Measurements from ENCODE around the gene IL32.

IL32 gene

DNA sequence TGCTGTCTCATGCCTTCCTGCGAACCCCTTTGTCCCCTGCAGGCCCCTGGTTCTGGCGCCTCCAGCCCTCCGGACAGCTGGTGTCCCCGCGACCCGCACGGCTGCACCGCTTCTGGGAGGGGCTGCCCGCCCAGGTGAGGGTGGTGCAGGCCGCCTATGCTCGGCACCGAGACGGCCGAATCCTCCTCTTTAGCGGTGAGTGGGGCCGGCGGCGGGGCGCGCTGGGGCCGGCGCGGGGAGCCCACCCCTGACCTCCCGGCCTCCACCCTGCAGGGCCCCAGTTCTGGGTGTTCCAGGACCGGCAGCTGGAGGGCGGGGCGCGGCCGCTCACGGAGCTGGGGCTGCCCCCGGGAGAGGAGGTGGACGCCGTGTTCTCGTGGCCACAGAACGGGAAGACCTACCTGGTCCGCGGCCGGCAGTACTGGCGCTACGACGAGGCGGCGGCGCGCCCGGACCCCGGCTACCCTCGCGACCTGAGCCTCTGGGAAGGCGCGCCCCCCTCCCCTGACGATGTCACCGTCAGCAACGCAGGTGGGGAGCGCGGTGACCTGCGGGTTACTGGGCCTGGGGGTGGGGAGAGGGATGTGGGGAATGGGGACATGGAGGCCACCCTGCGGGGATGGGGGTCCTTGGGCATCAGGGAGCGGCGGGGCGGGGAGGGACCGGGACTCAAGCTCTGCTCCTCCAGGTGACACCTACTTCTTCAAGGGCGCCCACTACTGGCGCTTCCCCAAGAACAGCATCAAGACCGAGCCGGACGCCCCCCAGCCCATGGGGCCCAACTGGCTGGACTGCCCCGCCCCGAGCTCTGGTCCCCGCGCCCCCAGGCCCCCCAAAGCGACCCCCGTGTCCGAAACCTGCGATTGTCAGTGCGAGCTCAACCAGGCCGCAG lies 7.1 kb upstream of the IL32 start:
- peak; percentile 53 for ATAC-seq

DNA sequence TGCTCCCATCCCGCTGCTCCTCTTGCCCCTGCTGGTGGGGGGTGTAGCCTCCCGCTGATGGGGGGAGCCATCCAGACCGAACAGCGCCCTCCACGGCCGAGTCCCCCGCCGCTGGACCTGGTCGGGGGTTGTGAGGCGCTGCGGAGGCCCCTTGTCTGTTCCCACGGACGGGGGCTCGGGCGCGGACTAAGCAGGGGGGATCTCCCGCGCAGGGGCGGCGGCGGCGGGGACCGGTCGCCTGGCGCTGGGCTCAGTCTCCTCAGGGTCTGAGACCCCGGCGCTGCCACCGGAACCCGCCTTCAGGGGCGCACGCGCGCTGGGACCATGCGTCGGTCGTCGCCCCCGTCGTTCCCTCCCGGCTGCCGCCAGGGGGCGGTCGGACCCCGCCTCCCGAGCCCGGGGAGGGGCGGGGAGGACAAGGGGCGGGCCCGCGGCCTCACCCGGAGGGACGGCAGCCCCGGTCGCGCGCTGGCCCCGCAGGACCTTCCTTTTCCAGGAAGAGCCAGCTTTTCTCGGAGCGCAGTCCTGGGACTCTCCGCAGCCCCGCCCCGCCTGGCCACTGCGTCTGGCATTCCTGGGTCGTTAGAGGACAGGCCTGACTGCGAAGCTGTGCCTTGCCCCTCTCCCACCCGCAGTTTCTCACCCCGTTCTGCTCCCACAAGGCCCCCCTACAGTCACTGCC lies 6.3 kb upstream of the IL32 start:
- TF ChIP-seq, protein P1, sequence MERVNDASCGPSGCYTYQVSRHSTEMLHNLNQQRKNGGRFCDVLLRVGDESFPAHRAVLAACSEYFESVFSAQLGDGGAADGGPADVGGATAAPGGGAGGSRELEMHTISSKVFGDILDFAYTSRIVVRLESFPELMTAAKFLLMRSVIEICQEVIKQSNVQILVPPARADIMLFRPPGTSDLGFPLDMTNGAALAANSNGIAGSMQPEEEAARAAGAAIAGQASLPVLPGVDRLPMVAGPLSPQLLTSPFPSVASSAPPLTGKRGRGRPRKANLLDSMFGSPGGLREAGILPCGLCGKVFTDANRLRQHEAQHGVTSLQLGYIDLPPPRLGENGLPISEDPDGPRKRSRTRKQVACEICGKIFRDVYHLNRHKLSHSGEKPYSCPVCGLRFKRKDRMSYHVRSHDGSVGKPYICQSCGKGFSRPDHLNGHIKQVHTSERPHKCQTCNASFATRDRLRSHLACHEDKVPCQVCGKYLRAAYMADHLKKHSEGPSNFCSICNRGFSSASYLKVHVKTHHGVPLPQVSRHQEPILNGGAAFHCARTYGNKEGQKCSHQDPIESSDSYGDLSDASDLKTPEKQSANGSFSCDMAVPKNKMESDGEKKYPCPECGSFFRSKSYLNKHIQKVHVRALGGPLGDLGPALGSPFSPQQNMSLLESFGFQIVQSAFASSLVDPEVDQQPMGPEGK (CRISPR knock-in tag; IDR thresholded peaks at IDR 0.05; ENCODE audit: borderline replicate concordance) = peak; percentile 42; the same call in 1 of the 2 replicates
- TF ChIP-seq ZFP3 (CRISPR knock-in tag; IDR thresholded peaks at IDR 0.05) = no peak
- TF ChIP-seq ZFP30 (CRISPR knock-in tag; IDR thresholded peaks at IDR 0.05) = no peak
- TF ChIP-seq, protein P2, sequence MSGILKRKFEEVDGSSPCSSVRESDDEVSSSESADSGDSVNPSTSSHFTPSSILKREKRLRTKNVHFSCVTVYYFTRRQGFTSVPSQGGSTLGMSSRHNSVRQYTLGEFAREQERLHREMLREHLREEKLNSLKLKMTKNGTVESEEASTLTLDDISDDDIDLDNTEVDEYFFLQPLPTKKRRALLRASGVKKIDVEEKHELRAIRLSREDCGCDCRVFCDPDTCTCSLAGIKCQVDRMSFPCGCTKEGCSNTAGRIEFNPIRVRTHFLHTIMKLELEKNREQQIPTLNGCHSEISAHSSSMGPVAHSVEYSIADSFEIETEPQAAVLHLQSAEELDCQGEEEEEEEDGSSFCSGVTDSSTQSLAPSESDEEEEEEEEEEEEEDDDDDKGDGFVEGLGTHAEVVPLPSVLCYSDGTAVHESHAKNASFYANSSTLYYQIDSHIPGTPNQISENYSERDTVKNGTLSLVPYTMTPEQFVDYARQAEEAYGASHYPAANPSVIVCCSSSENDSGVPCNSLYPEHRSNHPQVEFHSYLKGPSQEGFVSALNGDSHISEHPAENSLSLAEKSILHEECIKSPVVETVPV (CRISPR knock-in tag; IDR thresholded peaks at IDR 0.05) = no peak
- no peak for TF ChIP-seq RARB (CRISPR knock-in tag; IDR thresholded peaks at IDR 0.05)
- ATAC-seq = peak; percentile 96

More for the DNA sequence above, 7.1 kb upstream of the IL32 start:
- no peak for TF ChIP-seq BACH2 (CRISPR knock-in tag; IDR thresholded peaks at IDR 0.05; ENCODE audit: borderline replicate concordance)
- TF ChIP-seq OSR1 (CRISPR knock-in tag; IDR thresholded peaks at IDR 0.05) = no peak
- TF ChIP-seq, protein P3, sequence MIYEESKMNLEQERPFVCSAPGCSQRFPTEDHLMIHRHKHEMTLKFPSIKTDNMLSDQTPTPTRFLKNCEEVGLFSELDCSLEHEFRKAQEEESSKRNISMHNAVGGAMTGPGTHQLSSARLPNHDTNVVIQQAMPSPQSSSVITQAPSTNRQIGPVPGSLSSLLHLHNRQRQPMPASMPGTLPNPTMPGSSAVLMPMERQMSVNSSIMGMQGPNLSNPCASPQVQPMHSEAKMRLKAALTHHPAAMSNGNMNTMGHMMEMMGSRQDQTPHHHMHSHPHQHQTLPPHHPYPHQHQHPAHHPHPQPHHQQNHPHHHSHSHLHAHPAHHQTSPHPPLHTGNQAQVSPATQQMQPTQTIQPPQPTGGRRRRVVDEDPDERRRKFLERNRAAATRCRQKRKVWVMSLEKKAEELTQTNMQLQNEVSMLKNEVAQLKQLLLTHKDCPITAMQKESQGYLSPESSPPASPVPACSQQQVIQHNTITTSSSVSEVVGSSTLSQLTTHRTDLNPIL (CRISPR knock-in tag; IDR thresholded peaks at IDR 0.05; ENCODE audit: low read depth) = no peak
- no peak for TF ChIP-seq ARNTL (CRISPR knock-in tag; IDR thresholded peaks at IDR 0.05; ENCODE audit: borderline replicate concordance, low read depth)
- no peak for TF ChIP-seq ZFP3 (CRISPR knock-in tag; IDR thresholded peaks at IDR 0.05)
- no peak for TF ChIP-seq TCF4 (CRISPR knock-in tag; IDR thresholded peaks at IDR 0.05; ENCODE audit: borderline replicate concordance)
- TF ChIP-seq ZNF565 (CRISPR knock-in tag; conservative IDR thresholded peaks at IDR 0.05; ENCODE audit: low read depth) = no peak
- no peak for TF ChIP-seq SNAI2 (CRISPR knock-in tag; IDR thresholded peaks at IDR 0.05)
- TF ChIP-seq, protein P4, sequence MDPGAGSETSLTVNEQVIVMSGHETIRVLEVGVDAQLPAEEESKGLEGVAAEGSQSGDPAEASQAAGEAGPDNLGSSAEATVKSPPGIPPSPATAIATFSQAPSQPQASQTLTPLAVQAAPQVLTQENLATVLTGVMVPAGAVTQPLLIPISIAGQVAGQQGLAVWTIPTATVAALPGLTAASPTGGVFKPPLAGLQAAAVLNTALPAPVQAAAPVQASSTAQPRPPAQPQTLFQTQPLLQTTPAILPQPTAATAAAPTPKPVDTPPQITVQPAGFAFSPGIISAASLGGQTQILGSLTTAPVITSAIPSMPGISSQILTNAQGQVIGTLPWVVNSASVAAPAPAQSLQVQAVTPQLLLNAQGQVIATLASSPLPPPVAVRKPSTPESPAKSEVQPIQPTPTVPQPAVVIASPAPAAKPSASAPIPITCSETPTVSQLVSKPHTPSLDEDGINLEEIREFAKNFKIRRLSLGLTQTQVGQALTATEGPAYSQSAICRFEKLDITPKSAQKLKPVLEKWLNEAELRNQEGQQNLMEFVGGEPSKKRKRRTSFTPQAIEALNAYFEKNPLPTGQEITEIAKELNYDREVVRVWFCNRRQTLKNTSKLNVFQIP (CRISPR knock-in tag; IDR thresholded peaks at IDR 0.05; ENCODE audit: borderline replicate concordance, low read depth) = no peak
- TF ChIP-seq, protein P1 (CRISPR knock-in tag; IDR thresholded peaks at IDR 0.05; ENCODE audit: borderline replicate concordance) = no peak
- TF ChIP-seq RARB (CRISPR knock-in tag; IDR thresholded peaks at IDR 0.05) = no peak
- TF ChIP-seq TOX (CRISPR knock-in tag; IDR thresholded peaks at IDR 0.05; ENCODE audit: borderline replicate concordance) = no peak
- no peak for TF ChIP-seq CSDC2 (CRISPR knock-in tag; IDR thresholded peaks at IDR 0.05)
- TF ChIP-seq ESRRG (CRISPR knock-in tag; IDR thresholded peaks at IDR 0.05) = no peak
- TF ChIP-seq ZNF8 (CRISPR knock-in tag; IDR thresholded peaks at IDR 0.05) = no peak

DNA sequence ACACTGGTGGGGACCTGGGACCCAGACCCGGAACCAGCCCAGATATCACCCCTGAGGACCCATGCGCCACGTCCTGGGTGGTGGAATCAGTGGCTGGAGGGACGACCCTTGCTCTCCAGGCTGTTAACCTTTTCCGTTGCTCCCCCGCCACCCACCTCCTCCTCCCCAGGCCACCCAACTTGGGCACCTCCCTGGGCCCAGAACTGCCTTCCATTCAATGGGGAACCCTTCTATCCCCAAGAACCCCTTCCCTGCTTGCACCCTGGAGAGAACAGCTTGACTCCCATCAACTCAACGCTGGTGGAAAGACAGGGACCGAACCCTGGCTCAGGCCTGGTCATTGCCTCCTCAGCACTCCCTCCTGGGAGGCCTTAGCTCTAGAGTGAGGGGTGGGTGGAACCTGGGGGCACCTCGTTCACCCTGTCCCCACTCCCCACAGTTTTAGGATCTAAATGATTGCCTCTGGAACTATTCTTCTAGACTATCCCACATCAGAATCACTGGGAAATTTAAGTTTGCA lies 5.7 kb upstream of the IL32 start:
- TF ChIP-seq ZNF70 (CRISPR knock-in tag; IDR thresholded peaks at IDR 0.05) (no peak), ZFP3 (CRISPR knock-in tag; IDR thresholded peaks at IDR 0.05) (no peak)
- no peak for ATAC-seq

Data from SK-N-SH treated with all-trans-retinoic acid at 6 μM for 48 hours (cell line).